Loucy (cell line): ENCODE results near the gene RIMBP2.

Source experiments
- H2AFZ ChIP-seq: fragments of 200-600 bp; sonication (generic); 2 replicates; pipeline ENCODE4 v1.6.0; 2016; ENCODE audit warnings: antibody characterized with exemption, mild to moderate bottlenecking, low read length, moderate library complexity
- H3F3A ChIP-seq: fragments of 200-600 bp; 2 replicates; pipeline ENCODE4 v1.6.0; 2016; ENCODE audit warnings: antibody characterized with exemption, low read depth, mild to moderate bottlenecking
- H3K27me3 ChIP-seq: fragments of 200-600 bp; sonication (generic); 2 replicates; pipeline ENCODE4 v1.6.1; 2014; ENCODE audit warnings: low read length, mild to moderate bottlenecking; ENCODE audit not compliant: insufficient read depth, poor library complexity, severe bottlenecking
- H3K36me3 ChIP-seq: fragments of 200-600 bp; sonication (generic); 2 replicates; pipeline ENCODE4 v1.6.1; 2016; ENCODE audit warnings: low read length; ENCODE audit not compliant: insufficient read depth
- H3K4me1 ChIP-seq: fragments of 200-600 bp; sonication (generic); 2 replicates; pipeline ENCODE4 v1.5.1; 2014; ENCODE audit warnings: low read length, mild to moderate bottlenecking; ENCODE audit not compliant: insufficient read depth, poor library complexity, severe bottlenecking
- H3K4me2 ChIP-seq: fragments of 200-600 bp; sonication (generic); 2 replicates; pipeline ENCODE4 v1.6.0; 2014; ENCODE audit warnings: antibody characterized with exemption, low read length, low read depth, mild to moderate bottlenecking; ENCODE audit not compliant: poor library complexity, severe bottlenecking
- H3K4me3 ChIP-seq: fragments of 200-600 bp; sonication (generic); 2 replicates; pipeline ENCODE4 v1.5.1; 2014; ENCODE audit warnings: low read length, mild to moderate bottlenecking, mixed read lengths; ENCODE audit not compliant: poor library complexity, severe bottlenecking
- H3K79me2 ChIP-seq: fragments of 200-600 bp; sonication (generic); 2 replicates; pipeline ENCODE4 v1.6.1; 2014; ENCODE audit warnings: low read length; ENCODE audit not compliant: insufficient read depth
- H3K9ac ChIP-seq: fragments of 200-600 bp; sonication (generic); 2 replicates; pipeline ENCODE4 v1.6.0; 2014; ENCODE audit warnings: mild to moderate bottlenecking, low read depth, low read length, moderate library complexity; ENCODE audit not compliant: poor library complexity, severe bottlenecking
- H3K9me2 ChIP-seq: fragments of 200-600 bp; sonication (generic); replicated peaks from 2 replicates; pipeline ENCODE4 v1.6.1; 2016; ENCODE audit warnings: low read depth, low read length, mixed read lengths
- H3K9me3 ChIP-seq: fragments of 200-600 bp; sonication (generic); 2 replicates; pipeline ENCODE4 v1.6.1; 2014; ENCODE audit warnings: mild to moderate bottlenecking, antibody characterized with exemption, low read length, low read depth; ENCODE audit not compliant: insufficient read depth
- H4K20me1 ChIP-seq: fragments of 200-600 bp; sonication (generic); 2 replicates; pipeline ENCODE4 v1.6.0; 2014; ENCODE audit warnings: antibody characterized with exemption, low read length, mild to moderate bottlenecking; ENCODE audit not compliant: insufficient read depth, poor library complexity, severe bottlenecking
- CTCF ChIP-seq: fragments of 200-600 bp; sonication (generic); conservative IDR thresholded peaks from 2 replicates; pipeline ENCODE4 v1.5.1; 2014; ENCODE audit warnings: mild to moderate bottlenecking, antibody characterized with exemption, low read length
- EZH2phosphoT487 ChIP-seq: fragments of 200-600 bp; IDR thresholded peaks from 2 replicates; pipeline ENCODE4 v1.6.1; 2018; ENCODE audit warnings: antibody characterized with exemption, mild to moderate bottlenecking, moderate library complexity, borderline replicate concordance

RIMBP2 gene

GRCh38 chr12:130444061-130444460 lies 272.0 kb downstream of the RIMBP2 start:
- H3K79me2 ChIP-seq, result no peaks in the 10 kb centered on the region
- H3K9ac ChIP-seq, result no peak overlapping the region
- no peaks in the 10 kb centered on the region for H3F3A ChIP-seq
- no peak overlapping the region for H3K4me2 ChIP-seq
- H2AFZ ChIP-seq, result no peak overlapping the region
- no peaks in the 10 kb centered on the region for H3K9me2 ChIP-seq
- no peaks in the 10 kb centered on the region for H3K36me3 ChIP-seq
- no peak overlapping the region for H3K4me3 ChIP-seq
- TF ChIP-seq EZH2phosphoT487 (no peak), CTCF (no peak)
- H3K27me3 ChIP-seq, result no peaks in the 10 kb centered on the region
- H4K20me1 ChIP-seq, result no peaks in the 10 kb centered on the region
- no peaks in the 10 kb centered on the region for H3K4me1 ChIP-seq
- H3K9me3 ChIP-seq, result peaks cover 17% of the 10 kb centered on the region

GRCh38 chr12:130441771-130442760 lies 274.0 kb downstream of the RIMBP2 start:
- Histone ChIP-seq H3F3A (no peaks in the 10 kb centered on the region), H2AFZ (no peak overlapping the region), H3K9ac (no peak overlapping the region), H3K36me3 (no peaks in the 10 kb centered on the region), H4K20me1 (no peaks in the 10 kb centered on the region), H3K9me3 (peaks cover 17% of the 10 kb centered on the region), H3K4me3 (no peak overlapping the region), H3K4me1 (no peaks in the 10 kb centered on the region), H3K27me3 (no peaks in the 10 kb centered on the region), H3K4me2 (no peak overlapping the region), H3K79me2 (no peaks in the 10 kb centered on the region), H3K9me2 (no peaks in the 10 kb centered on the region)
- TF ChIP-seq CTCF (no peak), EZH2phosphoT487 (no peak)

- Histone ChIP-seq H3K4me3 (no peak overlapping the region), H3K9me2 (no peaks in the 10 kb centered on the region), H3K9ac (no peak overlapping the region), H3K36me3 (no peaks in the 10 kb centered on the region), H3K27me3 (no peaks in the 10 kb centered on the region), H3K79me2 (no peaks in the 10 kb centered on the region), H3F3A (no peaks in the 10 kb centered on the region), H3K4me2 (no peak overlapping the region), H4K20me1 (no peaks in the 10 kb centered on the region), H3K4me1 (no peaks in the 10 kb centered on the region), H3K9me3 (peaks cover 12% of the 10 kb centered on the region), H2AFZ (no peak overlapping the region)
- TF ChIP-seq EZH2phosphoT487 (no peak), CTCF (no peak)
Measured at GRCh38 chr12:130440411-130441080, 275.6 kb downstream of the RIMBP2 start.
